ENCODE data around the gene LYRM4.

The LYRM4 gene

DNA sequence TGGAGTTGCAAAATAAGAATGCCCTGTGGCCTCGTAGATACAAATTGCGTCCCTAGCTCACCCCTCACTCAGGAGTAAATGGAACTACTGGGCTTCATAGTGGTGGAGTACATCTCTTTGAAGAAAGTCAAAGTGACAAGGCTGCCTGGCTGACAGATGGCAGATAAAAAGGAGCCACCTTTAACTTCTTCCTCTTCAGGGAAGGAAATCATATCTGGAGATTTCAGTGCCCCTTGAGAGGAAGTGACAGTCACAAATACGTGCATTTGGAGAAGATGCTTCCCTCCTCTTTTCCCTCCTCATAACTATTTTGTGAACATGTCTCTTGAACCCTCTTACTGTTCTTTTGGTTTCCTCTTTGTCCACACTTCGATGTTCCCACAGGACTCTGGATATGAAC, 132.4 kb downstream of the LYRM4 start:
- no peak overlapping the region for H3K4me2 ChIP-seq (ENCODE audit: low read depth, low read length, poor library complexity, severe bottlenecking)
- no peaks in the 10 kb centered on the region for H3K9me2 ChIP-seq (replicated peaks; ENCODE audit: insufficient read depth, low read length)
- no peak overlapping the region for H3K27ac ChIP-seq (ENCODE audit: low read depth, low read length)
- no peak overlapping the region for H2AFZ ChIP-seq (ENCODE audit: low read depth, low read length, severe bottlenecking)
- no peaks in the 10 kb centered on the region for H3K9me3 ChIP-seq (ENCODE audit: insufficient read depth, low read length)
- TF ChIP-seq, protein P1, sequence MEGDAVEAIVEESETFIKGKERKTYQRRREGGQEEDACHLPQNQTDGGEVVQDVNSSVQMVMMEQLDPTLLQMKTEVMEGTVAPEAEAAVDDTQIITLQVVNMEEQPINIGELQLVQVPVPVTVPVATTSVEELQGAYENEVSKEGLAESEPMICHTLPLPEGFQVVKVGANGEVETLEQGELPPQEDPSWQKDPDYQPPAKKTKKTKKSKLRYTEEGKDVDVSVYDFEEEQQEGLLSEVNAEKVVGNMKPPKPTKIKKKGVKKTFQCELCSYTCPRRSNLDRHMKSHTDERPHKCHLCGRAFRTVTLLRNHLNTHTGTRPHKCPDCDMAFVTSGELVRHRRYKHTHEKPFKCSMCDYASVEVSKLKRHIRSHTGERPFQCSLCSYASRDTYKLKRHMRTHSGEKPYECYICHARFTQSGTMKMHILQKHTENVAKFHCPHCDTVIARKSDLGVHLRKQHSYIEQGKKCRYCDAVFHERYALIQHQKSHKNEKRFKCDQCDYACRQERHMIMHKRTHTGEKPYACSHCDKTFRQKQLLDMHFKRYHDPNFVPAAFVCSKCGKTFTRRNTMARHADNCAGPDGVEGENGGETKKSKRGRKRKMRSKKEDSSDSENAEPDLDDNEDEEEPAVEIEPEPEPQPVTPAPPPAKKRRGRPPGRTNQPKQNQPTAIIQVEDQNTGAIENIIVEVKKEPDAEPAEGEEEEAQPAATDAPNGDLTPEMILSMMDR (IDR thresholded peaks at IDR 0.05; ENCODE audit: insufficient read depth, low read length, poor library complexity, severe bottlenecking) = no peak
- TF ChIP-seq EZH2phosphoT487 (conservative IDR thresholded peaks at IDR 0.05; ENCODE audit: low read length) = no peak
- no peaks in the 10 kb centered on the region for H4K20me1 ChIP-seq (ENCODE audit: low read depth, low read length)
- no peaks in the 10 kb centered on the region for H3K27me3 ChIP-seq (ENCODE audit: low read length)
- no peak overlapping the region for H3K9ac ChIP-seq (ENCODE audit: low read length)
- no peaks in the 10 kb centered on the region for H3K79me2 ChIP-seq (ENCODE audit: insufficient read depth, low read length)
- no peak overlapping the region for H3K4me3 ChIP-seq (ENCODE audit: insufficient read depth, low read length, poor library complexity, severe bottlenecking)
- H3K36me3 ChIP-seq (ENCODE audit: low read length) = no peaks in the 10 kb centered on the region
- H3F3A ChIP-seq (ENCODE audit: insufficient read depth) = no peaks in the 10 kb centered on the region

DNA sequence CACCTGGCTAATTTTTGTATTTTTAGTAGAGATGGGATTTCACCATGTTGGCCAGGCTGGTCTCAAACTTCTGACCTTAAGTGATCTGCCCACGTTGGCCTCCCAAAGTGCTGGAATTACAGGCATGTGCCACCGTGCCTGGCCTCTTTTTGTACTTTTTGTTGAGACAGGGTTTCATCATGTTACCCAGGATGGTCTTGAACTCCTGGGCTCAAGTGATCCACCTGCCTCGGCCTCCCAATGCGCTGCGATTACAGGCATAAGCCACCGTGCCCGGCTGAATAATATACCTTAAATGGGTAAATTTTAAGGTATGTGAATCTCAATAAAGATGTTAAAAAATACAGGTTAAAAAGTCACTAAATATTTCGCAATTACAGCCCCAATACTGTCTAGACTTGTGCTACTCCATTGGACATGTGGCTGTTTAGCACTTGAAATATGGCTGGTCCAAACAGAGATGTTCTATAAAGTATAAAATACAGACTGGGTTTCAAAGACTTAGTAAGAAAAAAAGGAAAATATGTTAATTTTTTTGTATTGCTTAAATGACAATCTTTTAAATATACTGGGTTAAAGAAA, 133.6 kb downstream of the LYRM4 start:
- no peak overlapping the region for H2AFZ ChIP-seq (ENCODE audit: low read depth, low read length, severe bottlenecking)
- H4K20me1 ChIP-seq (ENCODE audit: low read depth, low read length) = no peaks in the 10 kb centered on the region
- H3K27me3 ChIP-seq (ENCODE audit: low read length) = no peaks in the 10 kb centered on the region
- no peak overlapping the region for H3K4me2 ChIP-seq (ENCODE audit: low read depth, low read length, poor library complexity, severe bottlenecking)
- no peak overlapping the region for H3K4me3 ChIP-seq (ENCODE audit: insufficient read depth, low read length, poor library complexity, severe bottlenecking)
- no peaks in the 10 kb centered on the region for H3K9me2 ChIP-seq (replicated peaks; ENCODE audit: insufficient read depth, low read length)
- no peaks in the 10 kb centered on the region for H3K79me2 ChIP-seq (ENCODE audit: insufficient read depth, low read length)
- no peaks in the 10 kb centered on the region for H3F3A ChIP-seq (ENCODE audit: insufficient read depth)
- no peak for TF ChIP-seq EZH2phosphoT487 (conservative IDR thresholded peaks at IDR 0.05; ENCODE audit: low read length)
- TF ChIP-seq, protein P1 (IDR thresholded peaks at IDR 0.05; ENCODE audit: insufficient read depth, low read length, poor library complexity, severe bottlenecking) = no peak
- H3K36me3 ChIP-seq (ENCODE audit: low read length) = no peaks in the 10 kb centered on the region
- no peak overlapping the region for H3K9ac ChIP-seq (ENCODE audit: low read length)
- no peak overlapping the region for H3K27ac ChIP-seq (ENCODE audit: low read depth, low read length)
- no peaks in the 10 kb centered on the region for H3K9me3 ChIP-seq (ENCODE audit: insufficient read depth, low read length)

- Histone ChIP-seq H3F3A (ENCODE audit: insufficient read depth) (no peaks in the 10 kb centered on the region), H3K36me3 (ENCODE audit: low read length) (no peaks in the 10 kb centered on the region), H3K9ac (ENCODE audit: low read length) (no peak overlapping the region), H3K4me2 (ENCODE audit: low read depth, low read length, poor library complexity, severe bottlenecking) (no peak overlapping the region), H3K79me2 (ENCODE audit: insufficient read depth, low read length) (no peaks in the 10 kb centered on the region), H2AFZ (ENCODE audit: low read depth, low read length, severe bottlenecking) (no peak overlapping the region), H3K27me3 (ENCODE audit: low read length) (no peaks in the 10 kb centered on the region), H3K9me2 (replicated peaks; ENCODE audit: insufficient read depth, low read length) (no peaks in the 10 kb centered on the region), H3K9me3 (ENCODE audit: insufficient read depth, low read length) (no peaks in the 10 kb centered on the region), H4K20me1 (ENCODE audit: low read depth, low read length) (no peaks in the 10 kb centered on the region), H3K4me3 (ENCODE audit: insufficient read depth, low read length, poor library complexity, severe bottlenecking) (no peak overlapping the region), H3K27ac (ENCODE audit: low read depth, low read length) (no peak overlapping the region)
- TF ChIP-seq, protein P1 (IDR thresholded peaks at IDR 0.05; ENCODE audit: insufficient read depth, low read length, poor library complexity, severe bottlenecking) = no peak
- no peak for TF ChIP-seq EZH2phosphoT487 (conservative IDR thresholded peaks at IDR 0.05; ENCODE audit: low read length)
These were observed 134.5 kb downstream of the LYRM4 start for GRCh38 chr6:5126214-5126613.

Data from SU-DHL-6 (cell line).